ENCODE results near the gene NCSTN.

DNA sequence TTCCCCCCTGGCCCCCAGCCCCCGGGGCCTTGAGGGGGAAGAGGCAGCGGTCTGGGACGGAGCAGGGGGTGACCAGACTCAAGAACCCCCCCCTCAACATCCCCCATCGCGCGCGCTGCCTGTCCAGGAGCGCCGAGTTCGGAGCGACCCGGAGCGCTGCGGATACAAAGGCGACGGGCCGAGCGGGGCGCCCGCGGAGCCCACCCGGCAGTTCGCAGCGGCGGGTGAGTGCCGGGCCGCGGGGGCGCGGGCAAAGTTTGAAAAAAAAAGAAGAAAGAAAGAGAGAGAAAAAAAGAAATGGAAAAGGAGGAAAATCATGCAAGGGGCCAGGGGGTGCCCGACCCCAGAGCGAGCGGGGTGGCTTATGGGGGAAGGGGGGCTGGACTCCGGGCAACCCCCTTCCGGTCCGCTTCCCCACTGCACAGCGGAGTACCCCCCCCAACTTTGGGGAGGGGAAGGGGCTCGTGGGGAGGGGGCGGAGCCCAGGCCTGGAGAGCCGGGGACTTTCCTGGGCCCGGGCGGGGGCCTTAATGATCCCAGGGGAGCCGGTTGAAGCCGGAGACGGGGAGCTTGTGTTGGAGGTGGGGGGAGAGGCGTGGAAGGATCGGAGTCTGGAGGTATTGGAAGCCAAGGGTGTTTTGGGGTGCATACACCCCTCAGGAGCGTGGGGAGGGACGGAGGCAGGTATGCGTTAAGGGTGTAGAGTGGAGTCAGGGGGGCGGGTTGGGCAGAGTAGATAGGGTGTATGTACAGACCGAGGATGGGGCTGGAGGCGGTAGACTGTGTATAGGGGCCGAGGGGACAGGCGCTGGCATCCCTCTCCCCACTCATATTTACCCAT lies 57.7 kb downstream of the NCSTN start:
- TF ChIP-seq EP300 (IDR thresholded peaks at IDR 0.05; ENCODE audit: borderline replicate concordance) (no peak), TCF12 (IDR thresholded peaks at IDR 0.05; ENCODE audit: low read depth) (no peak), YY1 (IDR thresholded peaks at IDR 0.05; ENCODE audit: low read depth) (no peak), NFIC (IDR thresholded peaks at IDR 0.05) (no peak), TEAD4 (IDR thresholded peaks at IDR 0.05) (no peak), CEBPB (IDR thresholded peaks at IDR 0.05) (no peak), RAD21 (IDR thresholded peaks at IDR 0.05; ENCODE audit: low read depth) (no peak), EGR1 (IDR thresholded peaks at IDR 0.05) (no peak), TAF1 (IDR thresholded peaks at IDR 0.05; ENCODE audit: low read depth) (no peak), USF1 (IDR thresholded peaks at IDR 0.05) (no peak), FOXM1 (IDR thresholded peaks at IDR 0.05; ENCODE audit: borderline replicate concordance, low read depth) (no peak)
- TF ChIP-seq, protein P1, sequence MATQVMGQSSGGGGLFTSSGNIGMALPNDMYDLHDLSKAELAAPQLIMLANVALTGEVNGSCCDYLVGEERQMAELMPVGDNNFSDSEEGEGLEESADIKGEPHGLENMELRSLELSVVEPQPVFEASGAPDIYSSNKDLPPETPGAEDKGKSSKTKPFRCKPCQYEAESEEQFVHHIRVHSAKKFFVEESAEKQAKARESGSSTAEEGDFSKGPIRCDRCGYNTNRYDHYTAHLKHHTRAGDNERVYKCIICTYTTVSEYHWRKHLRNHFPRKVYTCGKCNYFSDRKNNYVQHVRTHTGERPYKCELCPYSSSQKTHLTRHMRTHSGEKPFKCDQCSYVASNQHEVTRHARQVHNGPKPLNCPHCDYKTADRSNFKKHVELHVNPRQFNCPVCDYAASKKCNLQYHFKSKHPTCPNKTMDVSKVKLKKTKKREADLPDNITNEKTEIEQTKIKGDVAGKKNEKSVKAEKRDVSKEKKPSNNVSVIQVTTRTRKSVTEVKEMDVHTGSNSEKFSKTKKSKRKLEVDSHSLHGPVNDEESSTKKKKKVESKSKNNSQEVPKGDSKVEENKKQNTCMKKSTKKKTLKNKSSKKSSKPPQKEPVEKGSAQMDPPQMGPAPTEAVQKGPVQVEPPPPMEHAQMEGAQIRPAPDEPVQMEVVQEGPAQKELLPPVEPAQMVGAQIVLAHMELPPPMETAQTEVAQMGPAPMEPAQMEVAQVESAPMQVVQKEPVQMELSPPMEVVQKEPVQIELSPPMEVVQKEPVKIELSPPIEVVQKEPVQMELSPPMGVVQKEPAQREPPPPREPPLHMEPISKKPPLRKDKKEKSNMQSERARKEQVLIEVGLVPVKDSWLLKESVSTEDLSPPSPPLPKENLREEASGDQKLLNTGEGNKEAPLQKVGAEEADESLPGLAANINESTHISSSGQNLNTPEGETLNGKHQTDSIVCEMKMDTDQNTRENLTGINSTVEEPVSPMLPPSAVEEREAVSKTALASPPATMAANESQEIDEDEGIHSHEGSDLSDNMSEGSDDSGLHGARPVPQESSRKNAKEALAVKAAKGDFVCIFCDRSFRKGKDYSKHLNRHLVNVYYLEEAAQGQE (IDR thresholded peaks at IDR 0.05; ENCODE audit: low read depth) = no peak
- TF ChIP-seq, protein P2, sequence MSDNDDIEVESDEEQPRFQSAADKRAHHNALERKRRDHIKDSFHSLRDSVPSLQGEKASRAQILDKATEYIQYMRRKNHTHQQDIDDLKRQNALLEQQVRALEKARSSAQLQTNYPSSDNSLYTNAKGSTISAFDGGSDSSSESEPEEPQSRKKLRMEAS (IDR thresholded peaks at IDR 0.05) = no peak
